ENCODE measurements around the gene GREB1L.
"Not testable (repeated sequence)": the region's sequence is repeated elsewhere in the genome, so short reads cannot be mapped to it uniquely, and the experiment has no call there.

GREB1L gene

DNA sequence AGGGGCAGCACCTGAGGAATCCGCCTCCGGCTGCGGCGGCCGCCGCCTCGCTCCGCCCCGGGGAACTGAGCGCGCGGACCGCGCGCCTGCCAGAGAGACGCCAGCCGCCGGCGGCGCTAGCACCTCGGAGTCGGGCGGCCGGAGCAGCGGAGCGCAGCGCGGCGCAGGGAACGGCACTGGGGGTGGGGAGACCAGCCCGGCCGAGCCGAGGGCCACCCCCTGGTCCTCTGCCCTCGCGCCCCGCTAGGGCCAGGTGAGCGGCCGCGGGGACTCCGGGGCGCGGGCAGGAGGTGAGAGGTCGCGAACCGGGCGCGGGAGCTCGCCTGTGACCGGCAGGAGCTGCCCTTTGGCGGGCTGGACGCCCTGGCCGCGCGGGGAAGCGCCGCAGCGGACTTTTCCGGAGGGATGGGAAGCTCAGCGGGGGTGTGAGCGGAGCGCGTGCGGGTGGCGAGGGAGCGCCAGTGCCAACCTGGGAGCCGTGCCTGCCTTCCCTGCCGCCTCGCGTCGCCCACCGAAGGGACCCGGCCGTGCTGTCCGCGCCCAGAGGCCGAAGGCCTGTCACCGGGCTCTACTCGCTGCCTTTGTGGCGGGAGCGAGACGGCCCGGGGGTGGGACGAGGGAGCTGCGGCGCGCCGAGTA is at the start of gene GREB1L:
Gene GREB1L (plus strand): TSS at position 92 of the 639 bp plus-strand sequence. CDS start 141,287 bp downstream, outside the sequence.
- no peak for DNase-seq (ENCODE audit: low read depth in 2 of 2)

DNA sequence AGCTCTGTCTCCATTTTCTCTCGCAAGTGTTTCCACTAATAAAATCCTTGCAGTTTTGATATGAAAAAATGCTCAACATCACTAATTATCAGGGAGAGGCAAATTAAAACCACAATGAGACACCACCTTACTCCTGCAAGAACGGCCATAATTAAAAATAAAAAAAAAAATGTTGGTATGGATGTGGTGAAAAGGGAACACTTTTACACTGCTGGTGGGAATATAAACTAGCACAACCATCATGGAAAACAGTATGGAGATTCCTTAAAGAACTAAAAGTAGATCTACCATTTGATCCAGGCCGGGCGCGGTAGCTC is 49.8 kb upstream of the GREB1L start:
- DNase-seq (ENCODE audit: low read depth in 2 of 2) = no peak

DNA sequence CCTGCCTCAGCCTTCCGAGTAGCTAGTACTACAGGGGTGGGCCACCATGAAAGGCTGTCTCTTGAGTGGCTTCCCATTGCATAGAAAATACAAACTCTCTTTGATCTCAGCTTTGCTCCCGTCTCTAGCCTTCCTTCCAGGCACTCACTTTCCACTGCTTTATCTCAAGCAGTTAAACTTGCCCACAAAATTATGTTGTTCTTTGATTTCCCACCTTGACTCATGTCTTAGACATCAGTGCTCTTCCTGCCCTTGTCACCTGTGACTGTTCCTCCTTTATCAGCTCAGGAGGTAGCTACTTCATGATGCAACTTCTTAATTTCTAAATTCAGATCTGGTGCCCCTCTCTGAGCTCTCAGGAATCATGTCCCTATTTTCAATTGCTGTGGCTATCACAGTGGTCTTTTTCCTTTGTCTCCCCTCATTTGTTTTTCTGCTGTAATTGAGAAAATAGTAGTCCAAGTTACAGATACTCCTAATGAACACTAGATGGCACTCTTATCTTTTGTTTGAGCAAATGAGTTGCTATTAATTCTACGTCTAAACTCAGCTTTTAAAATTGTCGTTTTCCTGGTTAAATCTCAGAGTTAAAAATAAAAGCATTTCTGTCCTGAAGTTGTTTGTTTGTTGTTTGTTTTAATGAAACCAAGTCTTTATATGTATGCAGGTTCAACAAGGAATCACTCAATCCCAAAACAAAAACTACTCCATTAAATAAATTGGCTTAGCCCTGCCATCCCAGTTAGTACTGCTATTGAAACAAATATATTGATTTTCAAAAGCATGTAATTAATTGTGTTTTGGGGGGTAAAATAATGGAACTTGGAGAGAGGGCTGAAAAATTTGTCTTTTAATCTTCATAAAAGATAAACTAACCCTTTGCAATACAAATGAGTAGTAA is 46.9 kb upstream of the GREB1L start:
- no peak for DNase-seq (ENCODE audit: low read depth in 2 of 2)

DNA sequence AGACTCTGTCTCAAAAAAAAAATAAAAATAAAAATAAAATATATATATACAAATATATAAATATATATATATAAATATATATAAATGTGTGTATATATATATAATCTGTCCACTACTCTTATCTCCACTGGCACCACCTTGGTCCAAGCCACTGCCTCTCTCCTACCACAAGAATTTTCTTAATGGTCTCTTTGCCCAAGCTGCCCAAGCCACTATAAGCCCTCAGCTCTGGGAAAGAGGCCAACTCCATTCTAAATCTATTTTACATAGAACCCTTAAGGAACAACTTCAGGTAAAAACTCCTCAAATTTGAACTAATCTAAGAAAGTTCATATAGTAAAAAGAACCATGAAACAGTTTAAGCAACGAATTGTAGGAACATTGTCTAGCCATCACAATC is 45.6 kb upstream of the GREB1L start:
- no peak for DNase-seq (ENCODE audit: low read depth in 2 of 2)

DNA sequence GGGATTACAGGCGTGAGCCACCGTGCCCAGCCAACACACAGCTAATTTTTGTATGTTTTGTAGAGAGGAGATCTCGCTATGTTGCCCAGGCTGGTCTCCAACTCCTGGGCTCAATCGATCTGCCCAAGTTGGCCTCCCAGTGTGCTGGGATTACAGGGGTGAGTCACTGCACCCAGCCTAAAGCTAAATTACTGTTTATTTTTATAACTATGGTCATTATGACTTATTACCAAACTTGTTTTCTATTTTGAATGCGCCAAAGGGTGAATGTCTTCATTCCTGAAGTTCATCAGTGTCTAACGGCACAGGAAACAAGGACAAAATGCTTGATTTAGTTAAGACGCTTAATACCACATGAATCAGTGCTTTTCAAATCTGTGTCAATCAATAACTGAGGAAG is 38.9 kb upstream of the GREB1L start:
- DNase-seq (ENCODE audit: low read depth in 2 of 2) = no peak

DNA sequence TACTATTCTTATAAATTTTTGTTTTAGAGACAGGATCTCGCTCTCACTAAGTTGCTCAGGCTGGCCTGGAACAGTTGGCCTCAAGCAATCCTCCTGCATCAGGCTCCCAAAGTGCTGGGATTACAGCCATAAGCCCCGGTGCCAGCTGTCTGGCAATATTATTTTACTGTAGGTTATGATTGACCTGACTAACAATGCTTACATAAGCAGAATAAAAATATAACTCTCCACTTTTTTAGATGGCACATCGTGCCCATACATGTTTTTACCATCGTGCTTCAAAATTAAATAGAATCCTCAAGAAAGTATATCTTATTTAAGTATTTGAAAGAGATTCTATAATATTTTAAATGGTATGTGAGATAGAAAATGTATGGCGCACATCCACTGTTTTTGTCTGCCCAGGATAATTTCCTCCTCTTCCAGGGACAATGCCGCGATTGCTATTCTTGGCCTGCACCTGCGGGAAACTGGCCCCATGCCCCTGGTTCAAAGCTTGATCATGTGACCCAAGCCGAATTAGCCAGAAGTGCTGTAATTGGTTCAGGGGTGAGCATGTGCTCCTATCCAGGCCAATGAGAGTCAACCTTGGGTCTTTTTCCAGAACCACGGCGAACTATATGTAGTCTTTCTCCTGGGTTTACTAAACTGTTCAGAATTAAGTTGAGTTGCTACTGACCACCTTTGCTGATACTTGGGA is 38.3 kb upstream of the GREB1L start:
- no peak for DNase-seq (ENCODE audit: low read depth in 2 of 2)

DNA sequence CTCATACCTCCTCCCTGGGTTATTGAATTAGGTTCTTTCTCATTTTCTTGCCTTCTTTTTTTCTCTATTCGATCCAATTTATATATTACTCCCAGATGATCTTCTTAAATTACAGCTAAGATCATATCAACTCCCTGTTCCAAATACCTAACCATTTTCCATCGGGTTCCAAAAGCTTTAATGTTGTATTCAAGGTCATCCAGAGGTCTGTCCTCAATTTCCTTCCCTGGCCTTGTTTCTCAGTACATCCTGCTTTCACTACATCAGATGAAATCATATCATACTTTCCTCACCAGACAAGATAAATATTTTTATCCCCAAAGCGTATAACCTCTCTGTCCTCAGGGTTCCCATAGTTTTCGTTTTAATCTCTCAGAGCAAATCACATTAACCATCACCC is 36.3 kb upstream of the GREB1L start:
- no peak for DNase-seq (ENCODE audit: low read depth in 2 of 2)

DNA sequence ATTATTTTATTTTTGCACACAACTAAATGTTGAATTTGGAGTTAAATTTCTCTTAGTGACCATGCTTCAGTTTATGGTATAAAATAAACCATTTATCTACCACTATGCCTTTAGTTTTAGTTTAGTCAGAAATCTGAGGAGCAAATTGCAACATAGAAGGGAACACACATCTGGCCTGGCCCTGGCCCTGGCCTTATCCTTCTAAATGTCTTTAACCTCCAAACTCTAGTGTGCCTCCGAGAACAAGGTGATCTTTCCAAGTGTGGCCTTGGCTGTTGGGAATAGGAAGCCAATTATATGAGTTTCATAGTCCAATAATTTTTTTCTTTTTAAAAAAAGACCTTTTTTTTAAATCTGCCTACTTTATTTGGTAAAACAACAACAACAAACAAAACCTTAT is 31.8 kb upstream of the GREB1L start:
- DNase-seq (ENCODE audit: low read depth in 2 of 2) = no peak

DNA sequence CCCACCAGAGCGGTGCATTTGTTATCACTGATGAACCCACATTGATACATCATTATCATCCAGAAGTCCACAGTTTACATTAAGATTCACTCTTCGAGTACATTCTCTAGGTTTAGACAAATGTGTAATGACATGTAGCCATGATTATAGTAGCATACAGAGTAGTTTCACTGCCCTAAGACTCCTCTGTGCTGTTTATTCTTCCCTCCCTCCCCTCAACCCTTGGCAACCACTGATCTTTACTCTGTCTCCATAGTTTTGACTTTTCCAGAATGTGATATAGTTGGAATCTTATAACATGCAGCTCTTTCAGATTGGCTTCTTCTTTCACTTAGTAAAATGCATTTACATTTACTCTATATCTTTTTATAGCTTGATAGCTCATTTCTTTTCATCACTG is 31.2 kb upstream of the GREB1L start:
- no peak for DNase-seq (ENCODE audit: low read depth in 2 of 2)

DNA sequence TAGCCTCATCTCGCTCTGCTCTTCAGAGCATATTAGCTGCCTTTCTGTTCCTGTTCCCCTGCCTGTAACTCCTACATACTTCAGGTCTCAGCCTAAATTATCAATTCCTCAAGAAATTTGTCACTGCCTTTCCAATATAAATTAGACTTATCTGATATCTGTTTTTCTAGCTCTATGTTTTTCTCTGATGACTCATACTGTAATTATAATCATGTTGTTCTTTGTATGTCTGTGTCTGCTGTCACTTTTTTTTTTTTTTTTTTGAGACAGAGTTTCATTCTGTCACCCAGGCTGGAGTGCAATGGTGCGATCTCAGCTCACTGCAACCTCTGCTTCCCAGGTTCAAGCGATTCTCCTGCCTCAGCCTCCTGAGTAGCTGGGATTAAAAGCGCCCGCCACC is 27.6 kb upstream of the GREB1L start:
- DNase-seq (ENCODE audit: low read depth in 2 of 2) = not testable (repeated sequence)

DNA sequence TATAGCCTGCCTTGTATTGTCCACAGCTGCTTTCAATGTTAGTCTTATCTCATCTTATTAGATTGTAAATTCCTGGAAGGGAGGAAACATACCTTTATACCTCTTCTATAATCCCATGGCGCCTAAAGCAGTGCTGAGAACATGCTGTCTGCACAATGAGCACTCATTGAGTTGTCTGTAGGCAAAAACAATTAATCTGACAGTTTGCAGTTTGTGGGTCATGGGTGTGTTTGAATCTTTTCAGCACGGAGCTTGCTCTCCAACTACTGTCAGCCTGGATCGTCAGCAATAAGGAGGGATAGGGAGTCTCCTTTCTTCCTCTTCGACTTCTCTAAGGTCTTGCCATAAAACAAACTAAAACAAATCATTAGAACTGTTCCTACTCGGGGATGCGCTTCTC is 26.5 kb upstream of the GREB1L start:
- DNase-seq (ENCODE audit: low read depth in 2 of 2) = no peak

DNA sequence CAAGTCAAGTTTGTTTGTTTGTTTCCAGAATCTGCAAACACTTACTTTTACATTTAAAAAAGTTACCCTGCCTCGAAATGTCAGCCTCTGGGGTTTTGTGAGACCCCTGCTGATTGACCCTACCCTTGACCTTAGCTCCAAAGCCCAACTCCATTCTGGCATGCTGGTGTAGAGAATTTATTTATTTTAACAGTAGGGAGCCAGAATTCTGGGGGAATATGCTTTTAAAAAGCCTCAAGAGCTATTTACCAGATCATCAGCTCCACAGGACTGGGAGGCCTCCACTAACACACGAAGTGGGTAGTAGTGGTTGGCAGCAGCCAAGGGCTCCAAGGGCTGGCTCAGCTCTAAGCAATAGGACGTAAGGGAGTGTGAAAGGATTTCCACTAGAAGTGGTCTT is 23.2 kb upstream of the GREB1L start:
- DNase-seq (ENCODE audit: low read depth in 2 of 2) = no peak

DNA sequence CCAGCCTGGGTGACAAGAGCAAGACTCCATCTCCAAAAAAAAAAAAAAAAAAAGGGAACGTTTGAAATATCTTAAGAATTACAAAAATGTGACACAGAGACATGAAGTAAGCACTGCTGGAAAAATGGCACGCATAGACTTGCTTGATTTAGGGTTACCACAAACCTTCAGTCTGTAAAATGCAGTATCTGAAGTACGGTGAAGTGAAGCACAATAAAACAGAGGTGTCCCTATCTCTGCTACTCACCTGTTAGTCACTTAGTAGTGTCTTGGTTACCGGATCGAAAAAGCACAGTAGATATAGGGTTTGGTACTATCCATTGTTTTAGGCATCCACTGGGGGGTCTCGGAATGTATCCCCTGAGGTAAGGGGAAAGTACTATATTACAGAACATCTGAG is 11.6 kb upstream of the GREB1L start:
- DNase-seq (ENCODE audit: low read depth in 2 of 2) = no peak

DNA sequence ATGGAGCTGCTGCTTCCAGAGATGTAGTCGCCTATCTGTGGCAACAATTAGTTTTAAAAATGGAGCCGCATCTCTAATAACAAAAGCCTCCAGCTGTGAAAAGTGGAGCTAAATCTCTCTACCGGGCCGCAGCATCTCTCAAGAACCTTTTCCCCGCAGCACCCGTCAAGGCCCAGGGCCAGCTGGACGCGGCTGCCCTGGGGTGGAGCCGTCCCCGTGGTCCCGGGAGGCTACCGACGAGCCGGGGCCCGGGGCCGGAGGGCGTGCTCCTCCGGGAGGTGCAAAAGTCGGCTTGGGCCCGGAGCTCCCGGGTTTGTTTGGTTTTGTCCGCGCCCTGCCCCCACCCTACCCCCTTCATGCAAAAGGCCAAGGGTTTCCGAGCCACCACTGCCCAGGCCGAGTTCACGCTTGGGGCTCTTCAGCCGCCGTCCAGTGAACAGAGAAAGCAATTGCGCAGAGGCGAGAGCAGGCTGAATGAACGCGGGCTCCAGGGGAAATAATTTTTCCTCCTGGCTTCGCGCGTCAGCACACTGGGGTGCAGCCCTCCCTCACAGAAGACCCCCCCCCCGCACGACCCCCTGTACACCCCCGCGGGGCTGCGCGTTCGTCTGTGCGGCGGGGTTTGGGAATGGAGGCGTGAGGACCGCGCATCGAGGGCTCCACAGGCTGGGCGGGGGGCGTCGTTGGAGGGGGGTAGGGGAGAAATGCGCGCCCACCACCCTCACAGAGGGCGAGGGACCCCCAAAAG is 557 bp upstream of the GREB1L start:
- no peak for DNase-seq (ENCODE audit: low read depth in 2 of 2)

DNA sequence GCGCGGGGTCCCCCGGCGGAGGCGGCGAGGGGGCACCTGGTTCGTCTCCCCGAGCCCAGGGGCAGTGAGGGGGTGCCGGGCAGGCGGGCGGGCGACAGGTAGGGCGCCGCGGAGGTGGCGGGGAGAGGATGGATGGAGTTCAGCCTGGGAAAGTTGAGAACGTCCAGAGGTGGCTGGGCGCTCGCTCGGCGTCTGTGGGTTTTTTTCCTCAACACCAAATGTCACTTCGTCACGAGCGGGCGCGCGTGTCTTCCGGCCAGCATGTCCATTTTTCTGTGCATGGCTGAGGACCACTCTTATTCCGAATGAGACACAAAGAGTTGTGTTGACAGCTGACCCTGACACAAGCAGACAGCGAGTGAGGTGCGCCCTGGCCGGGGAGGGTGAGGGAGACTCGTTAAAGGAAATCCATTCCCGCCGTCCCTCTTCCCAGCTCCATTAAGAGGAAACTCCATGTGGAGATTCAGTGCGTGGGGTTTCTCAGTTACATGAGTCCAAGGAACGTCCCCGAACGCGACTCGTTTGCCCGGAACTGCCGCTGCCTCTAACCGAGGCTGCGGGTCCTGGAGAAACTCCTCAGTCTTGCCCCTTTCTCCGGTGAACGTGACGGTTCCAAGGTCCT is 859 bp downstream of the GREB1L start:
- DNase-seq (ENCODE audit: low read depth in 2 of 2) = no peak

DNA sequence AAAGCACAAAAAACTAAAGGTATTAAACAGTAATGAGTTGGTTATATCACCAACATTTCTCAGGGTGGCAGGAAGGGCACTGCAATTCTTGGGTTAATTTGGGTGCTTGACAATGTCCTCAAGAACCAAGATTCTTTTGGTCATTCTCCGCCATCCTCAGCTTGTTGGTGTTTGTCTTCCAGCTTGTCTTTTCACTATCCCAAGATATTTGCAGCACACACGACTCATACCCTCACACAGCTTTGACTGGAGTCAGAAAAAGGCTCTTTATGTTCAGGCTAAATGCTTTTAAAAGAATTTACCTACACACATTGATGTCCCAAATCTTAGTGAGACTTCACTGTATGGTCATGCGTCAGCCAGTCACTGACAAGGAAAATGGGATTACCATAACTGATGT is 12.5 kb downstream of the GREB1L start:
- no peak for DNase-seq (ENCODE audit: low read depth in 2 of 2)

DNA sequence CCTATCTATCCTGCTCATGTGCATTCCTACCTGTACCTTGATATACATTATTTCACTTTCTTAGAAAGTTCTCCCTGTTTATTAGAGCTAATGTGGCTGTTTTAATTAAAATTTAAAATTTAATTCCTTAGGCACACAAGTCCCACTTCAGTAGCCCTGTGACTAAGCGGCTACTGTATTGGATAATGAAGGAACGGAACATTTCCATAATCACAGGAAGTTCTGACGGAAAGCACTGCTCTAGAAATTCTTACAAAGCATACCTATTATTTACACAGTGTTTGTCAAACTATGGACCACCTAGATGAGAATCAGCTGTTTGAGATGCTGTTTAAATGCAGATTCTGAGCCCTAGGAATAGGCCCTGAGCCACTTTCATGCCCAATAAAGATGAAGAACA is 13.2 kb downstream of the GREB1L start:
- no peak for DNase-seq (ENCODE audit: low read depth in 2 of 2)

DNA sequence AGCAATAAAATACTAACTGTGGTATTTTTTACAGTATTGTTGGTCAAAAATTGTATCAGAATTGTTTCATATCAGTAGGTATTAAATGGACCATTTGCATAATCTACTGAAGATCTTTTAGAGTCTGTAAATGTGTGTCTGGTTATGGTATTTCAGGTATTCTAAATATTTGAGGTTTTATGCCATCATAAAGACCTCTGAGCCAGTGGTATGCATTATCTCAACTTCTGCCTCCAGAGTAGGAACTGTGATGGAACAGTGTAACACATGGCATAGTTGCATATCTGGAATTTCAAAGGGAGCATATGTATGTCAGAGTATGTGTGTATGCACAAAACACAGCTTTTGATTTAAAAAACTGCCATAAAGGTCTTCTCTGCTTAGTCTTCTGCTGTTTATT is 15.4 kb downstream of the GREB1L start:
- DNase-seq (ENCODE audit: low read depth in 2 of 2) = no peak

DNA sequence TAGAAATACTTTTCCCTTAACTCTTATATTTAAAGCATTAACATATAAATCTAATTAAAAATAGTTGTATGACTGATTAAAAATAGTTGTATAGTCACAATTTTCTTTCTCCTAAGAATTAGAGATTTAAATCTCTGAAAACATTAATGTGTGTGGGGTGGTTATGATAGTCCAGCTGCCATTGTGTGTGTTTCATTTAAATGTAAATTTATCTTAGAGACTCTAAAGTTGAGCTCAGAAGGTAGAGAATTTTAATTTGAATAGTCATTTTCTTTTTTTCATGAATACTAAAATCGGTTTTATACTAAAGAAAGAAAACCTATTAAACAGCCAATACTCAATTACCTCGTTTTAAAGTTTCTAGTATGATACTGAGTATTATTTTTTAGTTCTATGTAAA is 18.6 kb downstream of the GREB1L start:
- DNase-seq (ENCODE audit: low read depth in 2 of 2) = no peak

DNA sequence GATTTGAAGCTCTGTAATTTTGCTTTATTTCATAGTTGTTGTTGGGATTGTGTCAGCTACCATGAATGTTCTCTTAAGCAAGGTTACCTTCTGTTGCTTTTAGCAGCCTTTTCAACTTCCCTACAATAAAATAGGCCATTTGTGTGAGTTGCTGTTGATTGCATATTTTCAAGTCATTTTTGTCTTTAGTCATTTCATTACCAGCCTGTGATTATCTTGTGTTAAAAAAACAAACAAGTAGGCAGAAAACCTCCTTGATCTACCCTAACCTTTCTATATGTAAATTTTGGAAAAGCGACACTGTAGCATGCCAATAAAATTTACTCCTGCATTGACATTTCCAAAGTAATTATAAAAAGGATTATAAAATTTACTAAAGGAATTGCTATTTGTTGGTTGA is 19.3 kb downstream of the GREB1L start:
- DNase-seq (ENCODE audit: low read depth in 2 of 2) = no peak

DNA sequence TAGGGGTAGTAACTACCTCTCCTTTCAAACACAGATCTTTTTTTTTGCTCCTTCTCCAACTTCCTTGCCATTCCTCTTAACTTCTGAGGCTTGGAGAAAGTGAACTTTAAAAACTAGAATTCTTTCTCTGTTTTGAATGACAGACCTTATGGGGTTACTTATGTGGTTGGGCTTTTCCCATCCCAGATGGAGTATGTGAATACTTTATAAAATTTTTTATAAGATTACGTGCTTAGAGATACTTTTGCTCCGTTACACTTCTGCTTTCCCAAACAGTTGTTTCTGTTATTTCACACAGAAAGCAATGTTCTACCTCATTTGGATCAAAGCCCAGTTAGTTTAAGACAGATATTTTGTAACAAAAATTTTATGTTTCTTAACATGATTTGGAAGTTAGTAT is 20.2 kb downstream of the GREB1L start:
- no peak for DNase-seq (ENCODE audit: low read depth in 2 of 2)

DNA sequence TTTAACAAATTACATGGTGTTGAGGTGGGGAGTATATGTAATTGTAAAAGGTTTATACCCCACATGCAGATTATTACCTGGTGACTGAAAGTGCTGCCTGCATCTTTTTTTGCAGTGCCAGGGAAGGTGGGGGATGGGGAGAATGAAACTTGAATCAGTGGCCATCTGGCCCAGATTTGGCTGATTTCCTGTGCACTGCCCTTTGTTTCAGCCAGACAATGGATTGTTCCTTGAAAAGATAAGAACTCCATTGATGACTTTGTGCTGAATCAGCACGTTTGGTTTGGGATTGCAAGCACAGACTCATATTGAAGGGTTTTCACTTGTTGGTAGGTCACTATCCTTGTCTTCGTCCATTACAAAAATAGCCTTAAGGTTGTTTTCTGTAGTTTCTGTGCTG is 20.9 kb downstream of the GREB1L start:
- DNase-seq (ENCODE audit: low read depth in 2 of 2) = no peak
